GM23338 (cell line): ENCODE data around the gene EXOC4. TPM values are rescaled to one million over a fixed set of nuclear protein-coding genes. Genes with fewer than 3 reads are reported as not detected.

Source experiments
- ATAC-seq: fragments of 200-7000 bp; cut with Tn5 transposase; 3 replicates; pipeline ENCODE4 v1.9.1; 2020
- DNase-seq: peaks from one replicate; pipeline ENCODE4 v3.0.0-alpha.2; 2015; ENCODE audit warnings: low spot score
- H2AFZ ChIP-seq: fragments of 200-600 bp; sonication (generic); 2 replicates; pipeline ENCODE4 v1.8.0; 2016; ENCODE audit warnings: antibody characterized with exemption, mild to moderate bottlenecking, moderate library complexity
- H3F3A ChIP-seq: fragments of 200-600 bp; sonication (generic); replicated peaks from 2 replicates; pipeline ENCODE4 v1.8.0; 2017; ENCODE audit warnings: antibody characterized with exemption, mixed run types, low read depth
- H3K27ac ChIP-seq: fragments of 200-600 bp; sonication (generic); 2 replicates; pipeline ENCODE4 v1.6.1; 2016; ENCODE audit warnings: low read depth
- H3K27me3 ChIP-seq: fragments of 200-600 bp; sonication (generic); 2 replicates; pipeline ENCODE4 v1.8.0; 2016; ENCODE audit warnings: mild to moderate bottlenecking, mixed run types, moderate library complexity; ENCODE audit not compliant: insufficient read depth
- H3K36me3 ChIP-seq: fragments of 200-600 bp; sonication (generic); 2 replicates; pipeline ENCODE4 v1.8.0; 2016; ENCODE audit warnings: mild to moderate bottlenecking; ENCODE audit not compliant: insufficient read depth
- H3K4me1 ChIP-seq: fragments of 200-600 bp; sonication (generic); 2 replicates; pipeline ENCODE4 v1.8.0; 2016; ENCODE audit warnings: mild to moderate bottlenecking, moderate library complexity; ENCODE audit not compliant: insufficient read depth
- H3K4me2 ChIP-seq: fragments of 200-600 bp; sonication (generic); 2 replicates; pipeline ENCODE4 v1.7.1; 2017; ENCODE audit warnings: mixed run types
- H3K4me3 ChIP-seq: fragments of 200-600 bp; sonication (generic); 2 replicates; pipeline ENCODE4 v1.6.1; 2016; ENCODE audit warnings: mixed run types
- H3K79me2 ChIP-seq: fragments of 200-600 bp; sonication (generic); replicated peaks from 2 replicates; pipeline ENCODE4 v1.8.0; 2017; ENCODE audit warnings: mild to moderate bottlenecking; ENCODE audit not compliant: insufficient read depth
- H3K9me2 ChIP-seq: fragments of 200-600 bp; sonication (generic); 2 replicates; pipeline ENCODE4 v1.8.0; 2017; ENCODE audit not compliant: insufficient read depth
- H4K20me1 ChIP-seq: fragments of 200-600 bp; sonication (generic); replicated peaks from 2 replicates; pipeline ENCODE4 v1.8.0; 2017; ENCODE audit warnings: mild to moderate bottlenecking; ENCODE audit not compliant: insufficient read depth
- H3K27ac Mint-ChIP-seq: 2 replicates; pipeline ENCODE4 v1.8.0; 2020; ENCODE audit warnings: inconsistent platforms, mild to moderate bottlenecking, moderate library complexity, mixed read lengths
- H3K27me3 Mint-ChIP-seq: 3 replicates; pipeline ENCODE4 v1.8.0; 2022; ENCODE audit warnings: low read depth, mild to moderate bottlenecking, moderate library complexity, mixed read lengths, inconsistent platforms; ENCODE audit not compliant: insufficient read depth, poor library complexity
- H3K36me3 Mint-ChIP-seq: 3 replicates; pipeline ENCODE4 v1.8.0; 2021; ENCODE audit warnings: low read depth, mild to moderate bottlenecking, inconsistent platforms, moderate library complexity, mixed read lengths
- H3K4me1 Mint-ChIP-seq: 3 replicates; pipeline ENCODE4 v1.8.0; 2020; ENCODE audit warnings: mild to moderate bottlenecking, inconsistent platforms, mixed read lengths
- H3K4me3 Mint-ChIP-seq: 3 replicates; pipeline ENCODE4 v1.8.0; 2021; ENCODE audit warnings: moderate library complexity, mild to moderate bottlenecking, inconsistent platforms, mixed read lengths
- H3K9me3 Mint-ChIP-seq: 3 replicates; pipeline ENCODE4 v1.8.0; 2020; ENCODE audit warnings: moderate library complexity, mild to moderate bottlenecking, inconsistent platforms, mixed read lengths
- CREB1 ChIP-seq: fragments of 250-450 bp; sonication (Bioruptor Pico); IDR thresholded peaks from 2 replicates; pipeline ENCODE4 v1.5.0; 2020; ENCODE audit warnings: low read depth, mild to moderate bottlenecking, moderate library complexity
- CTCF ChIP-seq, 2 experiments: fragments of 200-600 bp in 1 of 2; sonication (generic) in 1 of 2; conservative IDR thresholded peaks; 2 replicates each; pipeline versions ENCODE4 v1.5.1 to v1.6.1; 2016 to 2017; ENCODE audit warnings: antibody characterized with exemption in 2 of 2, low read depth in 2 of 2, mild to moderate bottlenecking in 2 of 2, moderate library complexity in 1 of 2
- ETS1 ChIP-seq: IDR thresholded peaks from 2 replicates; pipeline ENCODE4 v1.6.1; 2016; ENCODE audit warnings: antibody characterized with exemption
- EZH2 ChIP-seq: fragments of 200-600 bp; sonication (generic); IDR thresholded peaks from one replicate; pipeline ENCODE4 v1.8.0; 2017; ENCODE audit warnings: antibody characterized with exemption, mild to moderate bottlenecking, low read depth; ENCODE audit not compliant: unreplicated experiment
- EZH2phosphoT487 ChIP-seq: fragments of 200-600 bp; sonication (generic); IDR thresholded peaks from one replicate; pipeline ENCODE4 v1.8.1; 2018; ENCODE audit warnings: antibody characterized with exemption; ENCODE audit not compliant: unreplicated experiment
- JUNB ChIP-seq: IDR thresholded peaks from one replicate; pipeline ENCODE4 v1.6.1; 2016; ENCODE audit warnings: antibody characterized with exemption; ENCODE audit not compliant: unreplicated experiment
- NANOG ChIP-seq: IDR thresholded peaks from 2 replicates; pipeline ENCODE4 v1.6.1; 2016; ENCODE audit warnings: antibody characterized with exemption, borderline replicate concordance
- POLR2AphosphoS5 ChIP-seq: IDR thresholded peaks from 2 replicates; pipeline ENCODE4 v1.6.1; 2016; ENCODE audit warnings: antibody characterized with exemption, low read depth
- REST ChIP-seq: IDR thresholded peaks from one replicate; pipeline ENCODE4 v1.6.1; 2018; ENCODE audit warnings: antibody characterized with exemption; ENCODE audit not compliant: unreplicated experiment
- STAT1 ChIP-seq: IDR thresholded peaks from one replicate; pipeline ENCODE4 v1.6.1; 2016; ENCODE audit warnings: antibody characterized with exemption; ENCODE audit not compliant: unreplicated experiment
- ZNF114 ChIP-seq: fragments of 250-450 bp; sonication (Bioruptor Pico); IDR thresholded peaks from 2 replicates; pipeline ENCODE4 v1.5.0; 2020; ENCODE audit warnings: mild to moderate bottlenecking, moderate library complexity
- ZNF331 ChIP-seq: fragments of 250-450 bp; sonication (Bioruptor Pico); IDR thresholded peaks from 2 replicates; pipeline ENCODE4 v1.5.0; 2020; ENCODE audit warnings: low read depth, mild to moderate bottlenecking, moderate library complexity
- ZNF462 ChIP-seq: fragments of 250-450 bp; sonication (Bioruptor Pico); IDR thresholded peaks from 2 replicates; pipeline ENCODE4 v1.5.0; 2020; ENCODE audit warnings: mild to moderate bottlenecking, moderate library complexity
- polyA plus RNA-seq: library from polyadenylated mRNA; unstranded; fragments of >200 nt; fragmentation: Nextera tagmentation; extraction: Ambion mirVana; gene quantifications from 2 replicates; pipeline ENCODE4 v1.2.1, GENCODE V29; 2016
- total RNA-seq: library from RNA; depleted of rRNA; stranded (reverse); fragments of >200 nt; shearing (Covaris generic); gene quantifications from 2 replicates; pipeline ENCODE4 v1.2.3, GENCODE V29; 2014

Gene EXOC4
- total and polyA plus RNA-seq, 2 experiments from 2014 or later, result 37.5 to 52.7 TPM

GRCh38 chr7:133987582-133987981, 734.7 kb downstream of the EXOC4 start:
- H3F3A ChIP-seq, result no peaks in the 10 kb centered on the region
- DNase-seq, result no peak
- H3K36me3 ChIP-seq, result no peaks in the 10 kb centered on the region
- Mint-ChIP-seq H3K27me3 (peaks cover 2% of the 10 kb centered on the region), H3K4me3 (no peak overlapping the region), H3K9me3 (no peaks in the 10 kb centered on the region), H3K27ac (no peak overlapping the region), H3K4me1 (peaks cover 6% of the 10 kb centered on the region; the same call in 2 of the 3 replicates), H3K36me3 (no peaks in the 10 kb centered on the region)
- H3K4me2 ChIP-seq, result no peak overlapping the region
- no peak overlapping the region for H3K27ac ChIP-seq
- TF ChIP-seq ZNF462 (CRISPR knock-in tag) (no peak), JUNB (no peak), ZNF331 (CRISPR knock-in tag) (no peak), EZH2phosphoT487 (no peak), POLR2AphosphoS5 (no peak), ETS1 (no peak), ZNF114 (CRISPR knock-in tag) (no peak), REST (no peak), CTCF (conservative IDR thresholded peaks at IDR 0.05; ENCODE audit: low read depth in 2 of 2) (no peak), EZH2 (no peak), NANOG (no peak), STAT1 (no peak), CREB1 (no peak)
- H3K79me2 ChIP-seq, result no peaks in the 10 kb centered on the region
- H3K4me1 ChIP-seq, result no peaks in the 10 kb centered on the region
- no peaks in the 10 kb centered on the region for H3K27me3 ChIP-seq
- ATAC-seq, result no peak
- no peaks in the 10 kb centered on the region for H3K9me2 ChIP-seq
- no peak overlapping the region for H2AFZ ChIP-seq
- H3K4me3 ChIP-seq, result no peak overlapping the region
- no peaks in the 10 kb centered on the region for H4K20me1 ChIP-seq
